ENCODE measurements around the gene CASQ1. TPM values are rescaled to one million over a fixed set of nuclear protein-coding genes. Genes with fewer than 3 reads are reported as not detected.

Gene CASQ1
- total RNA-seq, 1 experiment from 2014 or later = 0.46 TPM

GRCh38 chr1:160191756-160192155 is 1.4 kb downstream of the CASQ1 start:
- no peak overlapping the region for H3K27ac Mint-ChIP-seq
- no peak for DNase-seq (ENCODE audit: low spot score)
- CTCF ChIA-PET = interaction anchor here (0.8 to 4.3 kb wide), 9 partner anchors 13 to 107 kb away, joined by 3 to 124 read pairs (median 17); partner anchors contain the start of gene PEA15

More at GRCh38 chr1:160191756-160192155, 1.4 kb downstream of the CASQ1 start:
- TF ChIP-seq NR2C2 (CRISPR knock-in tag; IDR thresholded peaks at IDR 0.05) (no peak), GABPB1 (CRISPR knock-in tag; IDR thresholded peaks at IDR 0.05) (no peak), ZMAT4 (CRISPR knock-in tag; IDR thresholded peaks at IDR 0.05) (no peak), ZNF281 (CRISPR knock-in tag; IDR thresholded peaks at IDR 0.05) (no peak), GRHL2 (CRISPR knock-in tag; IDR thresholded peaks at IDR 0.05; ENCODE audit: insufficient replicate concordance, severe bottlenecking) (no peak), ZNF423 (CRISPR knock-in tag; IDR thresholded peaks at IDR 0.05) (no peak), ELF4 (CRISPR knock-in tag; IDR thresholded peaks at IDR 0.05; ENCODE audit: low read depth) (no peak), PRRX2 (CRISPR knock-in tag; IDR thresholded peaks at IDR 0.05) (no peak), PRDM15 (CRISPR knock-in tag; IDR thresholded peaks at IDR 0.05) (no peak), FOXK1 (CRISPR knock-in tag; IDR thresholded peaks at IDR 0.05) (no peak), ZNF532 (CRISPR knock-in tag; IDR thresholded peaks at IDR 0.05; ENCODE audit: borderline replicate concordance) (no peak), MYBL2 (CRISPR knock-in tag; IDR thresholded peaks at IDR 0.05) (no peak), ESRRA (CRISPR knock-in tag; IDR thresholded peaks at IDR 0.05; ENCODE audit: borderline replicate concordance) (no peak), ZNF317 (CRISPR knock-in tag; IDR thresholded peaks at IDR 0.05; ENCODE audit: borderline replicate concordance, low read depth) (no peak), ZBTB43 (CRISPR knock-in tag; IDR thresholded peaks at IDR 0.05) (no peak), RELA (CRISPR knock-in tag; IDR thresholded peaks at IDR 0.05; ENCODE audit: borderline replicate concordance) (no peak), E2F4 (CRISPR knock-in tag; IDR thresholded peaks at IDR 0.05; ENCODE audit: borderline replicate concordance, low read depth) (no peak), NR3C1 (CRISPR knock-in tag; conservative IDR thresholded peaks at IDR 0.05; ENCODE audit: low read depth) (no peak), CREB1 (CRISPR knock-in tag; IDR thresholded peaks at IDR 0.05) (no peak), ZNF396 (CRISPR knock-in tag; IDR thresholded peaks at IDR 0.05; ENCODE audit: borderline replicate concordance) (no peak)
- no peak for ATAC-seq
- no peak overlapping the region for H3K4me3 Mint-ChIP-seq
- H3K36me3 Mint-ChIP-seq = no peaks in the 10 kb centered on the region
- POLR2A ChIA-PET = interaction anchor here (0.6 to 1.3 kb wide), 2 partner anchors 23 to 62 kb away, joined by 4 to 6 read pairs; no protein-coding TSS in a partner anchor
- no peaks in the 10 kb centered on the region for H3K9me3 Mint-ChIP-seq
- H3K27me3 Mint-ChIP-seq (ENCODE audit: low read depth) = no peaks in the 10 kb centered on the region; the same call in 1 of the 2 replicates
- peaks cover 19% of the 10 kb centered on the region for H3K4me1 Mint-ChIP-seq

Data from WTC11 (cell line).